HFFc6 (cell line): Measurements from ENCODE around the gene KPNB1. TPM values are rescaled to one million over a fixed set of nuclear protein-coding genes. Genes with fewer than 3 reads are reported as not detected.

Experiments used
- DNase-seq: peaks from one replicate; pipeline ENCODE4 v3.0.0-alpha.2; 2018
- H3K27ac Mint-ChIP-seq: 2 replicates; pipeline ENCODE4 v1.8.0; 2020; ENCODE audit warnings: mild to moderate bottlenecking, mixed read lengths
- H3K27me3 Mint-ChIP-seq: 2 replicates; pipeline ENCODE4 v1.8.0; 2021; ENCODE audit warnings: mild to moderate bottlenecking, moderate library complexity, mixed read lengths; ENCODE audit not compliant: insufficient read depth
- H3K36me3 Mint-ChIP-seq: 2 replicates; pipeline ENCODE4 v1.8.0; 2021; ENCODE audit warnings: low read depth, mixed read lengths
- H3K4me1 Mint-ChIP-seq: 2 replicates; pipeline ENCODE4 v1.8.0; 2020; ENCODE audit warnings: low read depth, mixed read lengths
- H3K4me3 Mint-ChIP-seq: 2 replicates; pipeline ENCODE4 v1.8.0; 2020; ENCODE audit warnings: mild to moderate bottlenecking, moderate library complexity, mixed read lengths
- H3K9me3 Mint-ChIP-seq: 2 replicates; pipeline ENCODE4 v1.8.0; 2020; ENCODE audit warnings: mild to moderate bottlenecking, mixed read lengths
- CTCF ChIP-seq: fragments of 200-600 bp; sonication (generic); IDR thresholded peaks from 2 replicates; pipeline ENCODE4 v1.5.0; 2021; ENCODE audit warnings: antibody characterized with exemption, mild to moderate bottlenecking
- total RNA-seq, 6 experiments: library from RNA; stranded (reverse); fragmentation: NEBNext Ultra II Directional; extraction: Animal tissue kit (Norgen Biotek cat#: 25700); gene quantifications; 2 replicates in 1 of 6; 3 replicates in 5 of 6; pipeline ENCODE4 v1.2.3, GENCODE V29; 2021

Gene KPNB1
- total RNA-seq, 6 experiments from 2014 or later, result 439 to 580 (median 549) TPM

GRCh38 chr17:47703191-47703591, 53.5 kb downstream of the KPNB1 start:
- Mint-ChIP-seq H3K4me1 (peaks cover 24% of the 10 kb centered on the region), H3K4me3 (no peak overlapping the region), H3K36me3 (peaks cover 4% of the 10 kb centered on the region; the same call in 1 of the 2 replicates), H3K27me3 (peaks cover 11% of the 10 kb centered on the region), H3K9me3 (no peaks in the 10 kb centered on the region), H3K27ac (no peak overlapping the region)
- no peak for TF ChIP-seq CTCF
- no peak for DNase-seq

GRCh38 chr17:47703671-47704070, 54.0 kb downstream of the KPNB1 start:
- no peaks in the 10 kb centered on the region for H3K9me3 Mint-ChIP-seq
- no peak for TF ChIP-seq CTCF
- DNase-seq, result no peak
- H3K27ac Mint-ChIP-seq, result no peak overlapping the region
- peaks cover 4% of the 10 kb centered on the region; the same call in 1 of the 2 replicates for H3K36me3 Mint-ChIP-seq
- peaks cover 24% of the 10 kb centered on the region for H3K4me1 Mint-ChIP-seq
- H3K27me3 Mint-ChIP-seq, result peaks cover 11% of the 10 kb centered on the region
- H3K4me3 Mint-ChIP-seq, result no peak overlapping the region

- DNase-seq, result no peak
- Mint-ChIP-seq H3K4me3 (no peak overlapping the region), H3K36me3 (peaks cover 4% of the 10 kb centered on the region; the same call in 1 of the 2 replicates), H3K27me3 (peaks cover 11% of the 10 kb centered on the region), H3K27ac (no peak overlapping the region), H3K4me1 (peaks cover 24% of the 10 kb centered on the region), H3K9me3 (no peaks in the 10 kb centered on the region)
- no peak for TF ChIP-seq CTCF
Observed at GRCh38 chr17:47704116-47704515, 54.4 kb downstream of the KPNB1 start.

- H3K27ac Mint-ChIP-seq, result no peak overlapping the region
- H3K27me3 Mint-ChIP-seq, result peaks cover 11% of the 10 kb centered on the region
- DNase-seq, result no peak
- H3K9me3 Mint-ChIP-seq, result no peaks in the 10 kb centered on the region
- H3K36me3 Mint-ChIP-seq, result peaks cover 4% of the 10 kb centered on the region; the same call in 1 of the 2 replicates
- H3K4me1 Mint-ChIP-seq, result peaks cover 24% of the 10 kb centered on the region
- no peak for TF ChIP-seq CTCF
- H3K4me3 Mint-ChIP-seq, result no peak overlapping the region
Observed at GRCh38 chr17:47704736-47705135, 55.0 kb downstream of the KPNB1 start.

- H3K36me3 Mint-ChIP-seq, result peaks cover 8% of the 10 kb centered on the region; the same call in 1 of the 2 replicates
- H3K4me1 Mint-ChIP-seq, result peaks cover 24% of the 10 kb centered on the region
- no peak overlapping the region for H3K4me3 Mint-ChIP-seq
- no peak overlapping the region for H3K27ac Mint-ChIP-seq
- no peak for DNase-seq
- no peaks in the 10 kb centered on the region for H3K9me3 Mint-ChIP-seq
- TF ChIP-seq CTCF, result no peak
- H3K27me3 Mint-ChIP-seq, result peaks cover 11% of the 10 kb centered on the region
Observed at GRCh38 chr17:47705536-47706530, 56.1 kb downstream of the KPNB1 start.
